ENCODE results near the gene TRDN. TPM values are rescaled to one million over a fixed set of nuclear protein-coding genes. Genes with fewer than 3 reads are reported as not detected.
"Not testable (repeated sequence)": the region's sequence is repeated elsewhere in the genome, so short reads cannot be mapped to it uniquely, and the experiment has no call there.

The TRDN gene
- total and polyA plus RNA-seq, 4 experiments from 2014 or later = not detected

DNA sequence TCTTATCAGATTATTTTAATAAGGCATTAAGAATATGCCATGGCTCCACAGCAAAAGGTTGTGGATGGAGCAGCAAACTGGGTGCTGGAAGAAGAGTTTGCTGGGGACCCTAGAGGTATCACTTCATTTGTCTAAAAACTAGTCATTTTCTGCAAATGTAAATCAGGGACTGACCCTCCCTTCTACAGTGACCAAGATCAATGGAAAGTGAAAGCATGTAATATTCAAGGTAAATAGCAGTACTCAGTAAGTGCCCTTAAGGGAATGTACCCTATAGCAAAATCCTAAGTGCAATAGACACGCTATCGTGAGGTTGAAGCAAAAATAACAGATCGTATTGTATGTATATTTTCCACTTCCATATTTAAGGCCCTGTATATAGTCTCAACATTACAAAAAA is 38.7 kb downstream of the TRDN start:
- intact Hi-C loops (cut with micrococcal nuclease) = no loop called here
- DNase-seq = no peak
- no peaks in the 10 kb centered on the region for H3K9me3 ChIP-seq (ENCODE audit: control insufficient read depth in 1 of 2, low read length in 2 of 2)
- Mint-ChIP-seq H3K27ac (no peak overlapping the region), H3K36me3 (no peaks in the 10 kb centered on the region), H3K27me3 (no peaks in the 10 kb centered on the region), H3K4me3 (no peak overlapping the region), H3K9me3 (peaks cover 0 to 4% (median 0%) of the 10 kb centered on the region in 8 donors), H3K4me1 (no peaks in the 10 kb centered on the region)
- H3K27me3 ChIP-seq (ENCODE audit: insufficient read depth, low read length) = no peaks in the 10 kb centered on the region
- POLR2A ChIA-PET (ENCODE audit: partially characterized antibody) = no interaction called here
- CTCF ChIA-PET (ENCODE audit: partially characterized antibody) = no interaction called here
- H3K27ac ChIP-seq (ENCODE audit: low read depth, low read length) = no peak overlapping the region
- H3K4me3 ChIP-seq (ENCODE audit: low read length in 2 of 2) = no peak overlapping the region
- H3K4me1 ChIP-seq (ENCODE audit: insufficient read depth, low read length) = no peaks in the 10 kb centered on the region
- no peaks in the 10 kb centered on the region for H3K36me3 ChIP-seq (ENCODE audit: insufficient read depth, low read length)

DNA sequence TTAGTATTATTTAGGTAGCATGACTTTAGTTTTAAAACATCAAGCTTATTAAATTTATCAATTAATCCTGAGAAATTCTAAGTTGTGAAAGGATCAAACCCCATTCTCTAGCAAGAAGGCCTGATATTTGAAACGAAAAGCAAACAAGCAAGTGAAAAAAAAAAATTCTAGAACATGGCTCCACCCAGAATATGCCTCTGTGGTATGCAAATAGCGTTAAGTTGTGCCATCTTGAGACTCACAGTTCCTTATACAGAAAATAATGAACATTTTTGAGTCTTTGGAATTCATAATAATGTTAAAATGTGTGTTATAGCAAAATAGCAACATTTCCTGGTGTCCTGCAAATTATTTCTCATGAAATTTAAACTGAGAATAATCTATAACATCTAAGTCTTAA is 42.0 kb downstream of the TRDN start:
- Histone ChIP-seq H3K4me1 (ENCODE audit: insufficient read depth, low read length) (no peaks in the 10 kb centered on the region), H3K4me3 (ENCODE audit: low read length in 2 of 2) (no peak overlapping the region), H3K9me3 (ENCODE audit: control insufficient read depth in 1 of 2, low read length in 2 of 2) (no peaks in the 10 kb centered on the region), H3K27me3 (ENCODE audit: insufficient read depth, low read length) (no peaks in the 10 kb centered on the region), H3K36me3 (ENCODE audit: insufficient read depth, low read length) (no peaks in the 10 kb centered on the region), H3K27ac (ENCODE audit: low read depth, low read length) (no peak overlapping the region)
- no peak for DNase-seq
- Mint-ChIP-seq H3K27ac (no peak overlapping the region), H3K4me1 (no peaks in the 10 kb centered on the region), H3K36me3 (no peaks in the 10 kb centered on the region), H3K9me3 (peaks cover 0 to 2% (median 0%) of the 10 kb centered on the region in 8 donors), H3K27me3 (no peaks in the 10 kb centered on the region), H3K4me3 (no peak overlapping the region)
- intact Hi-C loops (cut with micrococcal nuclease) = no loop called here
- CTCF ChIA-PET (ENCODE audit: partially characterized antibody) = no interaction called here
- POLR2A ChIA-PET (ENCODE audit: partially characterized antibody) = no interaction called here

DNA sequence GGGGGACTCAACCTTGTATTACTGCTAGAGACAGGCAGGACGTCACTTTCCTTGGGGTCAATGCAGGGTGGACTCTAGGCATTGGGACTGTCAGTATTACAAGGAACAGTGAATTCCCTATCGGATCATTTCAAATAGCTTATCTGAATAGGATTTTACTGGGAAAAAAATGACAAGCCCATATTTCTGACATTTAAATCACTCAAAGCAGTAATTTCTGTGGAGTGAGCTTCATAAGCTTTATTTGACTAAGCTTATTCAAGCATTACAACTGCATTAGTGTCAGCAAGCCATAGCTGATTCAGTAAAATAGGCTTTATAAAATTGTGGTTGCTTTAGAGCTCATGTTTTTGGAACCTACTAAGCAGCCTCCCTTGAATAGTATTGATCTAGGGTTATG is 44.3 kb downstream of the TRDN start:
- H3K9me3 Mint-ChIP-seq = peaks cover 0 to 5% (median 0%) of the 10 kb centered on the region in 8 donors
- no peak for DNase-seq
- intact Hi-C loops (cut with micrococcal nuclease) = no loop called here
- no peak overlapping the region for H3K4me3 Mint-ChIP-seq
- H3K27ac Mint-ChIP-seq = no peak overlapping the region
- POLR2A ChIA-PET (ENCODE audit: partially characterized antibody) = no interaction called here
- CTCF ChIA-PET (ENCODE audit: partially characterized antibody) = no interaction called here
- no peaks in the 10 kb centered on the region for H3K9me3 ChIP-seq (ENCODE audit: control insufficient read depth in 1 of 2, low read length in 2 of 2)
- no peaks in the 10 kb centered on the region for H3K27me3 ChIP-seq (ENCODE audit: insufficient read depth, low read length)
- no peak overlapping the region for H3K27ac ChIP-seq (ENCODE audit: low read depth, low read length)
- H3K4me1 Mint-ChIP-seq = no peaks in the 10 kb centered on the region
- no peaks in the 10 kb centered on the region for H3K36me3 Mint-ChIP-seq
- no peaks in the 10 kb centered on the region for H3K36me3 ChIP-seq (ENCODE audit: insufficient read depth, low read length)
- H3K27me3 Mint-ChIP-seq = no peaks in the 10 kb centered on the region
- no peak overlapping the region for H3K4me3 ChIP-seq (ENCODE audit: low read length in 2 of 2)
- no peaks in the 10 kb centered on the region for H3K4me1 ChIP-seq (ENCODE audit: insufficient read depth, low read length)

DNA sequence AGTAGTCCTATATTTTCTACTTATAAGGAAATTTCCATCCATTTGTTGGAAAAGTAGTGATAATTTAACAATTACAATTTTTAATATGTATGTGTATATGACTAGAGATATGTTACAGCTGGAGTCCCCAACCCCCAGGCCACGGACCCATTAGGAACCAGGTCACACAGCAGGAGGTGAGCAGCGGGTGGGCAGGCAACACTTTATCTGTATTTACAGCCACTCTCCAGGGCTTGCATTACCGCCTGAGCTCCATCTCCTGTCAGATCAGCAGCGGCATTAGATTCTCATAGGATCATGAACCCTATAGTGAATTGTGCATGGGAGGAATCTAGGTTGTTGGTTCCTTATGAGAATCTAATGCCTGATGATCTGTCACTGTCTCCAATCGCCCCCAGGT is 46.8 kb downstream of the TRDN start:
- H3K9me3 ChIP-seq (ENCODE audit: control insufficient read depth in 1 of 2, low read length in 2 of 2) = no peaks in the 10 kb centered on the region
- POLR2A ChIA-PET (ENCODE audit: partially characterized antibody) = no interaction called here
- DNase-seq = no peak
- Mint-ChIP-seq H3K27ac (no peak overlapping the region), H3K4me3 (no peak overlapping the region), H3K9me3 (peaks cover 0 to 7% (median 0%) of the 10 kb centered on the region in 8 donors), H3K4me1 (no peaks in the 10 kb centered on the region), H3K27me3 (no peaks in the 10 kb centered on the region), H3K36me3 (no peaks in the 10 kb centered on the region)
- no peaks in the 10 kb centered on the region for H3K27me3 ChIP-seq (ENCODE audit: insufficient read depth, low read length)
- no peaks in the 10 kb centered on the region for H3K36me3 ChIP-seq (ENCODE audit: insufficient read depth, low read length)
- CTCF ChIA-PET (ENCODE audit: partially characterized antibody) = no interaction called here
- H3K4me3 ChIP-seq (ENCODE audit: low read length in 2 of 2) = no peak overlapping the region
- intact Hi-C loops (cut with micrococcal nuclease) = no loop called here
- H3K4me1 ChIP-seq (ENCODE audit: insufficient read depth, low read length) = no peaks in the 10 kb centered on the region
- no peak overlapping the region for H3K27ac ChIP-seq (ENCODE audit: low read depth, low read length)

DNA sequence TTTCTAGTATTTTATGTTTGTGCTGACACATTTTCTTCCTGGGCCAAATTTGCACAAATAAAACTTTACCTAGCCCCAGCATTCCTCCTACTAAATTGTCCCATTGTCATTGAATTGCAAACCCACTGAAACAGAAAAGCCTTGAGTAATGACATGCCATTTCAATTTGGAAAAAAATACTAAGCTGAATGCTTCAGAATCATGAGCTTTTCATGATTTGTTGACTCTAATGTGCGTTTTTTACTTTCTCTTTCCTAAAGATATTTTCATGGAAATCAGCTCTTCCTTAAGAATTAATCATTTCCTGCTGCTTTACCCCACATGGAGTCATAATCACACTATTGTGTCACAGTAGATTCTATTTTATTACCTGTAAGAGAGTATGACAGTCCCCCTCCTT is 47.4 kb downstream of the TRDN start:
- H3K27ac Mint-ChIP-seq = no peak overlapping the region
- no peaks in the 10 kb centered on the region for H3K27me3 Mint-ChIP-seq
- intact Hi-C loops (cut with micrococcal nuclease) = no loop called here
- H3K4me1 Mint-ChIP-seq = no peaks in the 10 kb centered on the region
- CTCF ChIA-PET (ENCODE audit: partially characterized antibody) = no interaction called here
- no peak for DNase-seq
- H3K4me3 Mint-ChIP-seq = no peak overlapping the region
- Histone ChIP-seq H3K9me3 (ENCODE audit: control insufficient read depth in 1 of 2, low read length in 2 of 2) (no peaks in the 10 kb centered on the region), H3K27me3 (ENCODE audit: insufficient read depth, low read length) (no peaks in the 10 kb centered on the region), H3K27ac (ENCODE audit: low read depth, low read length) (no peak overlapping the region), H3K4me3 (ENCODE audit: low read length in 2 of 2) (no peak overlapping the region), H3K36me3 (ENCODE audit: insufficient read depth, low read length) (no peaks in the 10 kb centered on the region), H3K4me1 (ENCODE audit: insufficient read depth, low read length) (no peaks in the 10 kb centered on the region)
- H3K9me3 Mint-ChIP-seq = peaks cover 0 to 10% (median 0%) of the 10 kb centered on the region in 8 donors
- POLR2A ChIA-PET (ENCODE audit: partially characterized antibody) = no interaction called here
- H3K36me3 Mint-ChIP-seq = no peaks in the 10 kb centered on the region

DNA sequence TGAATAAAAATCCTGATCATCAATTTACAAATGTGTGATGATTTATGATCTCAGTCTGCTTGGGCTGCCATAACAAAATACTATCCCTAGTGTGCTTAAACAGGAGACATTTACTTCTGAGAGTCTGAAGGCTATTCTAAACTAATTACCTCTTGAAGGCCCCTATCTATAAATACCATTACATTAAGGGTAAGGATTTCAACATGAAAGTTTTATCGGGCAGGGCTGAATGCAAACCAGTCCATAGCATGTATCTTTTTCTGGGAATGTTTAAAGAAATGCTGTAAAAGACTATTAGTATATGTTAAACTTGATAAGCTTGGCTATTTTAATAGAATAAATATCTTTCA is 48.2 kb downstream of the TRDN start:
- no peak overlapping the region for H3K27ac Mint-ChIP-seq
- H3K36me3 Mint-ChIP-seq = no peaks in the 10 kb centered on the region
- Histone ChIP-seq H3K4me3 (ENCODE audit: low read length in 2 of 2) (no peak overlapping the region), H3K9me3 (ENCODE audit: control insufficient read depth in 1 of 2, low read length in 2 of 2) (no peaks in the 10 kb centered on the region), H3K36me3 (ENCODE audit: insufficient read depth, low read length) (no peaks in the 10 kb centered on the region), H3K27me3 (ENCODE audit: insufficient read depth, low read length) (no peaks in the 10 kb centered on the region), H3K27ac (ENCODE audit: low read depth, low read length) (no peak overlapping the region), H3K4me1 (ENCODE audit: insufficient read depth, low read length) (no peaks in the 10 kb centered on the region)
- no peaks in the 10 kb centered on the region for H3K27me3 Mint-ChIP-seq
- intact Hi-C loops (cut with micrococcal nuclease) = no loop called here
- no peaks in the 10 kb centered on the region for H3K4me1 Mint-ChIP-seq
- no peak overlapping the region for H3K4me3 Mint-ChIP-seq
- POLR2A ChIA-PET (ENCODE audit: partially characterized antibody) = no interaction called here
- peaks cover 0 to 10% (median 0%) of the 10 kb centered on the region in 8 donors for H3K9me3 Mint-ChIP-seq
- no peak for DNase-seq
- CTCF ChIA-PET (ENCODE audit: partially characterized antibody) = no interaction called here

DNA sequence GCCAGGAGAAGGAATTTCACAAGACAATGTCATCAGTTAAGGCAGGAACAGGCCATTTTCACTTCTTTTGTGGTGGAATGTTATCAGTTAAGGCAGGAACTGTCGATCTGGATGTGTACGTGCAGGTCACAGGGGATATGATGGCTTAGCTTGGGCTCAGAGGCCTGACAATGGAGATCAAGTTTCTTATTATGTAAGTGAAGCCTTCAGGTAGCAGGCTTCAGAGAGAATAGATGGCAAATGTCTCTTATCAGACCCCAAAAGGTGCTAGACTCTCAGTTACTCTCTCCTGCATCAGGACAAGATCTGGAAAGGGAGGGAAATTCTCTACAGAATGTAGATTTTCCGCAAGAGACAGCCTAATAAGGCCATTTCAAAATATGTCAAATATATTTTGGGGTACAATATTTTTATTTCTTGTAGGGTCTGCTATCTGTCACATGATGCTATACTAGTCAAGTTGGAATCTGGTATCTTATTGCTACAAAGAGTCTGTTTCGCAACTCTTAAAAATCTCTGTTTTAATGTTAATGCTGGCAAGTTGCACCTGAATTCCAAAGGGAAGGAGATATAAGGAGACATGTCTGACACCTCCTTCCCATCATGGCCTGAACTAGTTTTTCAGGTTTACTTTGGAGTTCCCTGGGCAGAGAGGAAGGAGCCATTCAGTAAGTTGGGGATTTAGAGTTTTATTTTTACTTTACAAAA is 48.8 kb downstream of the TRDN start:
- H3K36me3 Mint-ChIP-seq = no peaks in the 10 kb centered on the region
- H3K27me3 Mint-ChIP-seq = no peaks in the 10 kb centered on the region
- H3K4me3 Mint-ChIP-seq = no peak overlapping the region
- DNase-seq = no peak
- Histone ChIP-seq H3K4me3 (ENCODE audit: low read length in 2 of 2) (no peak overlapping the region), H3K4me1 (ENCODE audit: insufficient read depth, low read length) (no peaks in the 10 kb centered on the region), H3K27me3 (ENCODE audit: insufficient read depth, low read length) (no peaks in the 10 kb centered on the region), H3K36me3 (ENCODE audit: insufficient read depth, low read length) (no peaks in the 10 kb centered on the region), H3K27ac (ENCODE audit: low read depth, low read length) (no peak overlapping the region), H3K9me3 (ENCODE audit: control insufficient read depth in 1 of 2, low read length in 2 of 2) (no peaks in the 10 kb centered on the region)
- POLR2A ChIA-PET (ENCODE audit: partially characterized antibody) = no interaction called here
- peaks cover 0 to 10% (median 0%) of the 10 kb centered on the region in 8 donors for H3K9me3 Mint-ChIP-seq
- H3K4me1 Mint-ChIP-seq = no peaks in the 10 kb centered on the region
- CTCF ChIA-PET (ENCODE audit: partially characterized antibody) = no interaction called here
- H3K27ac Mint-ChIP-seq = no peak overlapping the region
- intact Hi-C loops (cut with micrococcal nuclease) = no loop called here

DNA sequence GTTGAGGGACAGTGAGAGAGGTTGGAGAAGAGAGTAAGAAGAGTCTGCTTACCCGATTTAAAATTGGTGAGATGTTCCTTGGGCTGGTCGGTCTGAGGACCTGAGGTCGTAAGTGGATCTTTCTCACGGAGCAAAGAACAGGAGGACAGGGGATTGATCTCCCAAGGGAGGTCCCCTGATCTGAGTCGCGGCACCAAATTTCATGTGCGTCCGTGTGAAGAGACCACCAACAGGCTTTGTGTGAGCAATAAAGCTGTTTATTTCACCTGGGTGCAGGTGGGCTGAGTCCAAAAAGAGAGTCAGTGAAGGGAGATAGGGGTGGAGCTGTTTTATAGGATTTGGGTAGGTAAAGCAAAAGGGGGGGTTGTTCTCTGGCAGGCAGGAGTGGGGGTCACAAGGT is 49.3 kb downstream of the TRDN start:
- H3K27ac ChIP-seq (ENCODE audit: low read depth, low read length); H3K36me3 ChIP-seq (ENCODE audit: insufficient read depth, low read length); H3K4me3 ChIP-seq (ENCODE audit: low read length in 2 of 2); H3K27me3 ChIP-seq (ENCODE audit: insufficient read depth, low read length); H3K4me3 Mint-ChIP-seq; H3K9me3 ChIP-seq (ENCODE audit: control insufficient read depth in 1 of 2, low read length in 2 of 2); CTCF ChIA-PET (ENCODE audit: partially characterized antibody); H3K27ac Mint-ChIP-seq; DNase-seq; intact Hi-C loops (cut with micrococcal nuclease); H3K4me1 ChIP-seq (ENCODE audit: insufficient read depth, low read length); H3K27me3 Mint-ChIP-seq; H3K4me1 Mint-ChIP-seq; POLR2A ChIA-PET (ENCODE audit: partially characterized antibody); H3K36me3 Mint-ChIP-seq: not testable (repeated sequence)
- peaks cover 0 to 10% (median 0%) of the 10 kb centered on the region in 8 donors for H3K9me3 Mint-ChIP-seq

Measured in CD4-positive, alpha-beta memory T cell (primary cell).